ENCODE data around the gene EXT2. TPM values are rescaled to one million over a fixed set of nuclear protein-coding genes. Genes with fewer than 3 reads are reported as not detected.

The EXT2 gene
- total RNA-seq, 1 experiment from 2014 or later, result 39.1 TPM

- ATAC-seq (no peak), DNase-seq (ENCODE audit: low spot score) (no peak)
- TF ChIP-seq FOXK1 (CRISPR knock-in tag; IDR thresholded peaks at IDR 0.05) (no peak), GTF2I (CRISPR knock-in tag; conservative IDR thresholded peaks at IDR 0.05) (peak; percentile 78; the same call in 1 of the 2 replicates)
- H3K36me3 Mint-ChIP-seq, result peaks cover 32% of the 10 kb centered on the region
- no peaks in the 10 kb centered on the region; the same call in 1 of the 2 replicates for H3K27me3 Mint-ChIP-seq (ENCODE audit: low read depth)
- no peaks in the 10 kb centered on the region for H3K4me1 Mint-ChIP-seq
- H3K27ac Mint-ChIP-seq, result no peak overlapping the region
- ChIA-PET POLR2A (no interaction called here), CTCF (no interaction called here)
- peaks cover 34% of the 10 kb centered on the region for H3K9me3 Mint-ChIP-seq
- H3K4me3 Mint-ChIP-seq, result no peak overlapping the region
Measured at GRCh38 chr11:44252999-44253602, 157.6 kb downstream of the EXT2 start.

DNA sequence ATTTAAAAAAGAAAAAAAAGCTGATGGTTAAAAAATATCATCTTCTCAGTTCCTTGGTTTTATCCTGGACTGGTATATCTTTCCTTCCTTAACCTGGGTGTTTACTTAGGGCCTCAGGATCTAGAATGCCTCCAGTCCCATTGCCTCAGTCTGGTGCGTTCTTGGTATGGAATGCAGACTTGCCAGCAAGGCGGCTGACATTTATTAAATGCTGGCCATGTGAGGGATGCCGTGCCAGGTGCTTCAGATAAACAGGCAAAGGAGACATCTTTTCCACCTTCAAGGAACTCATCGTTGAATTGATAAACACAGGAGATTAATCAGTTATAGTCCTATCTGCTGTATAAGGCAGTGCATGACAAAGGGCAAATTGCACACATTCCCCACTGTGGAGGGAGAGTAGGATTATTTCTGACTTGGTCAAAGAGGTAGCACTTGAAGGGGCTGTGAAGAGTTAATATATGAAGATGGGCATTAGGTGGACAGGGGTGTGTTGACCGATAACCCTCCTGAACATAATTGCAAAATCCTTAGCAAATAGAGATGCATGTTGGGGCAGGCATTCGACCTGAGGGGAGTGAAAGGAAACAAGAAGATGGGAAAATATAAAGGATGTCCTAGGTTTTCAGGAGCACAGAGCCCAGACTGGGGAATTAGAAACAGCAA lies 160.1 kb downstream of the EXT2 start:
- TF ChIP-seq JUN (CRISPR knock-in tag; IDR thresholded peaks at IDR 0.05) (no peak), ZBTB21 (CRISPR knock-in tag; IDR thresholded peaks at IDR 0.05; ENCODE audit: borderline replicate concordance) (no peak), ZNF396 (CRISPR knock-in tag; IDR thresholded peaks at IDR 0.05; ENCODE audit: borderline replicate concordance) (no peak), GRHL2 (CRISPR knock-in tag; IDR thresholded peaks at IDR 0.05; ENCODE audit: insufficient replicate concordance, severe bottlenecking) (no peak)
- TF ChIP-seq, protein P1, sequence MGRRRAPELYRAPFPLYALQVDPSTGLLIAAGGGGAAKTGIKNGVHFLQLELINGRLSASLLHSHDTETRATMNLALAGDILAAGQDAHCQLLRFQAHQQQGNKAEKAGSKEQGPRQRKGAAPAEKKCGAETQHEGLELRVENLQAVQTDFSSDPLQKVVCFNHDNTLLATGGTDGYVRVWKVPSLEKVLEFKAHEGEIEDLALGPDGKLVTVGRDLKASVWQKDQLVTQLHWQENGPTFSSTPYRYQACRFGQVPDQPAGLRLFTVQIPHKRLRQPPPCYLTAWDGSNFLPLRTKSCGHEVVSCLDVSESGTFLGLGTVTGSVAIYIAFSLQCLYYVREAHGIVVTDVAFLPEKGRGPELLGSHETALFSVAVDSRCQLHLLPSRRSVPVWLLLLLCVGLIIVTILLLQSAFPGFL (CRISPR knock-in tag; IDR thresholded peaks at IDR 0.05; ENCODE audit: borderline replicate concordance), result no peak
- Mint-ChIP-seq H3K36me3 (peaks cover 28% of the 10 kb centered on the region), H3K4me1 (no peaks in the 10 kb centered on the region)

DNA sequence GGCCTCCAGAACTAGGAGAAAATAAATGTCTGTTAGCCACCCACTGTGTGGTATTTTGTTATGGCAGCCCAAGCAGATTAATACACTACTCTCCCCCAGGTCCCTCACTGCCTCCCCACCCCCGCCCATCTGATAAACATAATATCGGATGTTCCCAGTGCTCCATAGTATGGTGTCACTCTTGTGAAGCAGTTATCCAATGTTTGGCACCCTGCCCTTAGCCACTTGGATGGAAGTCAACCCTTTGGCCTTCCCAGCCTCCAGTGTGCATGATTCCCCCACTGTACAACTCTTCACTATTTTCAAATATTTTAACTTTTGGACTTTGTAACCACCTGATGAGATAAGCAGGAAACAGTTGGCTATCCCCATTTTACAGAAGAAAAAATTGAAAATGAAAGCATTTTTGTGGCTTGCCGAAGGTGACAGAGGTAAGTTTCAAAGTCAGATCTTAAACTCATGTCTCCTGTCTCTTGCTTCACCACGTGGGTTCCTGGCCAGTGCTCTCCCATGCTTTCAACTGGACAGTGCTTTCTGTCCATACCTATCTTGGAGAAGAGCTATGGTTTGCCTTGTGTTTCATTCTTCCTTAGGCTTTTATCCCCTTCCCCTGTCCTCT lies 161.3 kb downstream of the EXT2 start:
- H3K27ac Mint-ChIP-seq, result no peak overlapping the region
- H3K9me3 Mint-ChIP-seq, result peaks cover 25% of the 10 kb centered on the region
- H3K4me3 Mint-ChIP-seq, result no peak overlapping the region
- ATAC-seq (no peak), DNase-seq (ENCODE audit: low spot score) (no peak)
- ChIA-PET POLR2A (no interaction called here), CTCF (interaction anchor here (1.6 to 1.8 kb wide), 2 partner anchors 123 to 161 kb away, joined by 5 to 15 read pairs; partner anchors contain the start of gene EXT2)
- H3K36me3 Mint-ChIP-seq, result peaks cover 20% of the 10 kb centered on the region
- H3K27me3 Mint-ChIP-seq (ENCODE audit: low read depth), result no peaks in the 10 kb centered on the region; the same call in 1 of the 2 replicates
- H3K4me1 Mint-ChIP-seq, result no peaks in the 10 kb centered on the region
- TF ChIP-seq KAT7 (CRISPR knock-in tag; IDR thresholded peaks at IDR 0.05; ENCODE audit: borderline replicate concordance), result no peak
- TF ChIP-seq NFE2L1 (CRISPR knock-in tag; IDR thresholded peaks at IDR 0.05), result no peak

More for the DNA sequence above, 160.1 kb downstream of the EXT2 start:
- ChIA-PET POLR2A (no interaction called here), CTCF (interaction anchor here (0.7 kb wide), 1 partner anchor 233 kb away, joined by 3 read pairs; no protein-coding TSS in a partner anchor)
- no peak overlapping the region for H3K4me3 Mint-ChIP-seq
- DNase-seq (ENCODE audit: low spot score) (no peak), ATAC-seq (no peak)
- H3K27ac Mint-ChIP-seq, result no peak overlapping the region
- no peaks in the 10 kb centered on the region; the same call in 1 of the 2 replicates for H3K27me3 Mint-ChIP-seq (ENCODE audit: low read depth)
- peaks cover 34% of the 10 kb centered on the region for H3K9me3 Mint-ChIP-seq

- H3K4me3 Mint-ChIP-seq, result no peak overlapping the region
- peaks cover 12% of the 10 kb centered on the region for H3K36me3 Mint-ChIP-seq
- H3K9me3 Mint-ChIP-seq, result peaks cover 17% of the 10 kb centered on the region
- DNase-seq (ENCODE audit: low spot score) (no peak), ATAC-seq (no peak)
- POLR2A ChIA-PET, result no interaction called here
- no peaks in the 10 kb centered on the region for H3K4me1 Mint-ChIP-seq
- CTCF ChIA-PET, result interaction anchor here (0.6 to 1.8 kb wide), 6 partner anchors 38 to 162 kb away, joined by 3 to 15 read pairs (median 4); partner anchors contain the start of gene EXT2
- no peaks in the 10 kb centered on the region; the same call in 1 of the 2 replicates for H3K27me3 Mint-ChIP-seq (ENCODE audit: low read depth)
- no peak overlapping the region for H3K27ac Mint-ChIP-seq
- no peak for TF ChIP-seq JAZF1 (CRISPR knock-in tag; IDR thresholded peaks at IDR 0.05)
- TF ChIP-seq CBFB (CRISPR knock-in tag; IDR thresholded peaks at IDR 0.05; ENCODE audit: low read depth), result no peak
- no peak for TF ChIP-seq ELF4 (CRISPR knock-in tag; IDR thresholded peaks at IDR 0.05; ENCODE audit: low read depth)
- TF ChIP-seq ZNF263 (CRISPR knock-in tag; IDR thresholded peaks at IDR 0.05; ENCODE audit: low read depth), result no peak
- no peak for TF ChIP-seq ZNF121 (CRISPR knock-in tag; IDR thresholded peaks at IDR 0.05)
- no peak for TF ChIP-seq NFATC4 (CRISPR knock-in tag; IDR thresholded peaks at IDR 0.05)
- TF ChIP-seq, protein P2, sequence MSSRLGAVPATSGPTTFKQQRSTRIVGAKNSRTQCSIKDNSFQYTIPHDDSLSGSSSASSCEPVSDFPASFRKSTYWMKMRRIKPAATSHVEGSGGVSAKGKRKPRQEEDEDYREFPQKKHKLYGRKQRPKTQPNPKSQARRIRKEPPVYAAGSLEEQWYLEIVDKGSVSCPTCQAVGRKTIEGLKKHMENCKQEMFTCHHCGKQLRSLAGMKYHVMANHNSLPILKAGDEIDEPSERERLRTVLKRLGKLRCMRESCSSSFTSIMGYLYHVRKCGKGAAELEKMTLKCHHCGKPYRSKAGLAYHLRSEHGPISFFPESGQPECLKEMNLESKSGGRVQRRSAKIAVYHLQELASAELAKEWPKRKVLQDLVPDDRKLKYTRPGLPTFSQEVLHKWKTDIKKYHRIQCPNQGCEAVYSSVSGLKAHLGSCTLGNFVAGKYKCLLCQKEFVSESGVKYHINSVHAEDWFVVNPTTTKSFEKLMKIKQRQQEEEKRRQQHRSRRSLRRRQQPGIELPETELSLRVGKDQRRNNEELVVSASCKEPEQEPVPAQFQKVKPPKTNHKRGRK (CRISPR knock-in tag; IDR thresholded peaks at IDR 0.05; ENCODE audit: borderline replicate concordance), result no peak
- TF ChIP-seq ARID4B (CRISPR knock-in tag; IDR thresholded peaks at IDR 0.05; ENCODE audit: borderline replicate concordance), result no peak
- TF ChIP-seq RELA (CRISPR knock-in tag; IDR thresholded peaks at IDR 0.05; ENCODE audit: borderline replicate concordance), result no peak
- no peak for TF ChIP-seq FOXP1 (CRISPR knock-in tag; IDR thresholded peaks at IDR 0.05; ENCODE audit: borderline replicate concordance)
Measured at GRCh38 chr11:44257338-44258189, 162.1 kb downstream of the EXT2 start.

Data from WTC11 (cell line).